HEK293 (cell line): ENCODE measurements around the gene SCNN1A.

ENCODE experiments used
- CTCF ChIP-seq: fragments of 450-650 bp; formaldehyde crosslinking; IDR thresholded peaks from 2 replicates; pipeline ENCODE4 v1.5.1; 2016; ENCODE audit warnings: missing biosample characterization, missing genetic modification characterization
- ZNF510 ChIP-seq: fragments of 450-650 bp; formaldehyde crosslinking; IDR thresholded peaks from 2 replicates; pipeline ENCODE4 v1.5.1; 2018; ENCODE audit warnings: mild to moderate bottlenecking, missing genetic modification characterization, missing biosample characterization; ENCODE audit not compliant: insufficient replicate concordance
- ZNF513 ChIP-seq: fragments of 450-650 bp; IDR thresholded peaks from 2 replicates; pipeline ENCODE4 v1.5.1; 2018; ENCODE audit warnings: missing biosample characterization, missing genetic modification characterization

GRCh38 chr12:6336889-6337853 lies 38.2 kb downstream of the SCNN1A start:
- no peak for TF ChIP-seq ZNF510 (tag by site-specific recombination)
- no peak for TF ChIP-seq CTCF (tag by site-specific recombination)
- TF ChIP-seq ZNF513 (tag by site-specific recombination), result no peak
